ENCODE data around the gene TBX3.

GRCh38 chr12:114628199-114628598 lies 55.8 kb downstream of the TBX3 start:
- TF ChIP-seq, protein P1, sequence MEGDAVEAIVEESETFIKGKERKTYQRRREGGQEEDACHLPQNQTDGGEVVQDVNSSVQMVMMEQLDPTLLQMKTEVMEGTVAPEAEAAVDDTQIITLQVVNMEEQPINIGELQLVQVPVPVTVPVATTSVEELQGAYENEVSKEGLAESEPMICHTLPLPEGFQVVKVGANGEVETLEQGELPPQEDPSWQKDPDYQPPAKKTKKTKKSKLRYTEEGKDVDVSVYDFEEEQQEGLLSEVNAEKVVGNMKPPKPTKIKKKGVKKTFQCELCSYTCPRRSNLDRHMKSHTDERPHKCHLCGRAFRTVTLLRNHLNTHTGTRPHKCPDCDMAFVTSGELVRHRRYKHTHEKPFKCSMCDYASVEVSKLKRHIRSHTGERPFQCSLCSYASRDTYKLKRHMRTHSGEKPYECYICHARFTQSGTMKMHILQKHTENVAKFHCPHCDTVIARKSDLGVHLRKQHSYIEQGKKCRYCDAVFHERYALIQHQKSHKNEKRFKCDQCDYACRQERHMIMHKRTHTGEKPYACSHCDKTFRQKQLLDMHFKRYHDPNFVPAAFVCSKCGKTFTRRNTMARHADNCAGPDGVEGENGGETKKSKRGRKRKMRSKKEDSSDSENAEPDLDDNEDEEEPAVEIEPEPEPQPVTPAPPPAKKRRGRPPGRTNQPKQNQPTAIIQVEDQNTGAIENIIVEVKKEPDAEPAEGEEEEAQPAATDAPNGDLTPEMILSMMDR (IDR thresholded peaks at IDR 0.05), result no peak
- TF ChIP-seq EP300 (IDR thresholded peaks at IDR 0.05), result no peak
